Stimulated activated CD4-positive, alpha-beta T cell treated with anti-CD3 and anti-CD28 coated beads, TNF-alpha, amount 100 ng/mL, for 4 hours (primary cell): Measurements from ENCODE around the gene GDNF.
"Not testable (repeated sequence)": the region's sequence is repeated elsewhere in the genome, so short reads cannot be mapped to it uniquely, and the experiment has no call there.

Source experiments
- DNase-seq, 3 experiments: peaks; one replicate each; pipeline ENCODE4 v3.0.0-alpha.2; 2020; ENCODE audit warnings: low read depth in 3 of 3

The GDNF gene

GRCh38 chr5:37816883-37817282 lies 23.0 kb downstream of the GDNF start:
- no peak for DNase-seq

- no peak for DNase-seq
Observed at GRCh38 chr5:37816331-37816730, 23.5 kb downstream of the GDNF start.

DNA sequence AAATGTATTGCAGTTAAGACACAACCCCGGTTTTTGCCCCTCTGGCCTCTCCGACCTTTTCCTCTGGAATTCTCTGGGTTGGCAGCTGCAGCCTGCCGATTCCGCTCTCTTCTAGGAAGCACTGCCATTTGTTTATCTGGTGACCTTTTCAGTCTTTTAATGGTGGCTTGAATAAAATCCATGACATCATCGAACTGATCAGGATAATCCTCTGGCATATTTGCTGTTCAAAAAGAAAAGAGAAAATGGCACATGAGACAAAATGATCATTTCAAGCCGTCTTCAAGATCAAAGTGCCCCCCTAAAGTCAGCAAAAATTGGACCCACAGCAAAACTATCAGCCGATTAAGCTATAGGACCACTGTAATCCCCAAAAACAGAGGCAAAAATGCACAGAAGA lies 23.9 kb downstream of the GDNF start:
- DNase-seq: no peak

DNA sequence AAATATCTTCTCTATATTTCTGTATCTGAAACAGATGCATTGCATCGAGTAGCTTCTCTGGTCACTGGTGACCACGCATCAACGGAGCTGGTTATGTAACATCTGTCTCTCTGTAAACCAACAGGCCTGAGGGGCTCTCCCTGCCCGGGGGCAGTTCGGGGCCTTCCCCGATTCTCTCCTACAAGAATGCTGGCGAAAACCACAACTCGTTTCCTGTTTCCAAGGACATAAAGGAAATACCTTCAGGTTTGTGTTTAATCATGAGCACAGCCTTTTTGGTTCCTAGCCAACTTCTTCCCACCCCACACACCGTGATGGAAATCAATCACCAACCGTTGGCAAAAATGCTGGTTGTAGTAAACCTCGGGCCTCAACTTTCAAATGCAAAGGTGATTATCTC lies 25.1 kb downstream of the GDNF start:
- DNase-seq: no peak

DNA sequence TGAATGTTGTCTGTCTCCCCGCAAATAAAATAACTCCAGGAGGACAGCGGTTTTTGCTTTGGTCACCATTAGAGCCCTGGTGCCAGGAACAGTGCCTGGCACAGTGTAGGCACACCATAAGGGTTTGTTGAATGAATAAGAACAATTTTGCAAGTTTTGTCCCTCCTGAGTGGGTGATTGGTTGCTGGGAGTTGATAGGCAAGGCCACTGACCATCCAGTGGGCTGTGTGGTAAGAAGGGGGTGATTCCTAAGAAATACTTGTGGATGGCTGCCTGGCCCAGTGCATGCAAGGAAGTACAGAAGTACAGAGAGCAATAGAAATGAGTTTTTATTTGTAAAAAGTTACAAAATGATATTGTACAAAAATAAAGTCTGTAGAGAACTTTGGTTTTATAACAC lies 27.5 kb downstream of the GDNF start:
- no peak for DNase-seq

DNA sequence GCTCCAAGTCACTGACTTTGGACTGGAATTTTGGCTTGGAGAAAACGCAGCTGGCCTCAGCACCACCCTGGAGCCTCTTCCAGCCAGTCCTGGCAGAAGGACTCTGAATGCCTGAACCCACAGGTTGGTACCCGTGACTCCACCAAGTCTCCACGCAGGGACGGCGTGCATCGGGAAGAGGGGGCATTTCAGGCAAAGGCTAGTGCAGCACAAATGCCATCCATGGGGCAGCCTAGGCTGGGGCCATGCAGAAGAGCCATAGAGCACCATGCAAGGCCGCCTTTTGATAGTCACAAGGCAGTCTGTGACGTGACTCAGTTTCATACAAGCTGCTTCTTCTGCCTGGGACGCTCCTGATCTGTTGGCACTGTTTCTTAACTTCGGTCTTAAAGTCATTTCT lies 28.0 kb downstream of the GDNF start:
- DNase-seq: no peak

- DNase-seq: no peak
Observed at GRCh38 chr5:37810311-37810710, 29.5 kb downstream of the GDNF start.

DNA sequence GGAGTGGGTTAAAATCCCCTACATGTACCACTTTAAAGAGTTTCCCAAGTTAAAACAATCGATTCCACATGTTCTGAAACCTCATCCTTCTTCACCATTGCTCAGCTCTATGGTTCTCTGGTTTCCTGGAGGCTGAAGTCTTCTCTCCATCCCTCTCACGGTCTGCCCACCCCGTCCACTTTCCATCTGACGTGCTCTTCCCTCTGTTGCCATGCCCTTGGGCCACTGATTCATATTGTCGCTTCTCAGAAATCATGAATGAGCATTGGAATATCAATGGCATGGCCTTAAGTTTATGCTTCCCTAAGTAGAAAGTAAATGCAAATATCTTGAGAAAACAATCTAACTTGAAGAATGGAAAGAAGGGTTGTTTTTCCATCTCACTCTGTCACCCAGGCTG lies 30.9 kb downstream of the GDNF start:
- no peak for DNase-seq

GRCh38 chr5:37807621-37808301 lies 32.1 kb downstream of the GDNF start:
- no peak for DNase-seq

GRCh38 chr5:37807015-37807414 lies 32.8 kb downstream of the GDNF start:
- DNase-seq: no peak

- no peak for DNase-seq
Observed at GRCh38 chr5:37806476-37806875, 33.4 kb downstream of the GDNF start.

DNA sequence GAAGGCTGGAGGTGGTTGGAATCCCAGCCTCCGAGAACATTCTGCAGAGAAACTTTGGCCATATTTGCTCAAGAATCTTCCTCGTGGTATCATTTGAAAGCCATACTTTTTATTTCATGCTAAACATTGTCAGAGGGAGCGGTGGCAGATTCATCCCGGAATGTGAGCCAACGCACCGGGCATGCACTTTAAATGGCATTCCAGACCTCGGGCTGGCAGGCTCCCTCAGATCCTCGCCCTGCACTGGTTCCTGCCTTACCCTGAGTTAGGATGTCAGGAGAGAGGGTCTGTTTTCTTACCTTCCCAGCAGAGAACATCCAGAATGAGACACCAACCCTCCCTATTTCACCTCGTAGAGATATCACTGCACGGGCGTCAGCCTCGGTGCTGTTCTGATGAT lies 33.8 kb downstream of the GDNF start:
- DNase-seq: no peak

DNA sequence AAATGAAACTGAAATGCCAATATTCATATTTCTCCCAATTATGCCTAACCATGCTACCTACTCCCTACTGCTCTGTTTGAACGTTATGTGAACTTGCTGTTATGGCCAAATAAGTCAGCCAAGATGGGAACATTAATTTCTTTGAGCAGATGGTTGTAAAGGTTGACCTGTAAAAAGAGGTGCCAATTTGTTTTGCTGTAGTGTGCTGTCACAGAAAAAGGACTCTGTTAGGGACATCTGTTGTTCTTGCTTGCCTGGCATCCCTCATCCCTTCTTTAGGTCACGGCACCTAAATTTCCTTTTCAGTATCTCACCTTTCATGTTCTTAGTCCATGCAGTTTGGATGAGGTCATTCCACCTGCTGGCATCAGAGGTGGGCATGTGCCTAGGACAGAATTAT lies 35.4 kb downstream of the GDNF start:
- no peak for DNase-seq

DNA sequence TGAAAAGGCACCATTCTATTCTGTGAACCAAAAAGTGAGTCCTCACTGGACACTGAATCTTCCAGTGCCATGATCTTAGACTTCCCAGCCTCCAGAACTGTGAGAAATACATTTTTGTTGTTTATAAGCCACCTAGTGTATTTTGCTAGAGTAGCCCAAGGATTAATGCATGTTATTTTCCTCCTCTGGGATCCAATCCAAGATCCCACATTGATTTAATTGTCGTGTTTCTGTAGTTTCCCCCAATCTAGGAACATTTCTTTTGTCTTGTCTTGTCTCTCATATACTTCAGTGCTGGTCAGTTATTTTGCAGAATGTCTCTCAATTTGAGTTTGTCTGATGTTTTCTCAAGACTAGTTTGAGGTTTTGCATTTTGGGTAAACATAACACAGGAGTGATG lies 36.4 kb downstream of the GDNF start:
- no peak for DNase-seq

DNA sequence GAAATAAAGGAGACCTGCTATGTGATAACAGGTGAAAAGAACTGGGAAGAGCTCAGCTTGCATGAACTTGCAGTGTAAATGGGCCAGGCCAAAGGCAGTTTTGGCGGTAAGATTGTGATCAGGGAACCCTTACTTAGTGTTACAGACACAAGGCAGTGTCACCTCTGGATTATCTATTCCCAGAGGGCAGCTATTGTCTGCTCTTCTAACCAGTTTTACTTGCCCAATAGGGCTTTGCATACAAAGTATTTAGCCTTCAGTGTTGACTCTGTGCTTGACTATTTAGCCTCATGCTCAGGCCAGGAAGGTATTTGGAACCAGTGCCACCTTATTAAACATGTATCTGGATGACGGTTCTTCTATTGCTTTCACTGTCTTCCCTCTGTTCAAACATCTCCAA lies 38.3 kb downstream of the GDNF start:
- no peak for DNase-seq

DNA sequence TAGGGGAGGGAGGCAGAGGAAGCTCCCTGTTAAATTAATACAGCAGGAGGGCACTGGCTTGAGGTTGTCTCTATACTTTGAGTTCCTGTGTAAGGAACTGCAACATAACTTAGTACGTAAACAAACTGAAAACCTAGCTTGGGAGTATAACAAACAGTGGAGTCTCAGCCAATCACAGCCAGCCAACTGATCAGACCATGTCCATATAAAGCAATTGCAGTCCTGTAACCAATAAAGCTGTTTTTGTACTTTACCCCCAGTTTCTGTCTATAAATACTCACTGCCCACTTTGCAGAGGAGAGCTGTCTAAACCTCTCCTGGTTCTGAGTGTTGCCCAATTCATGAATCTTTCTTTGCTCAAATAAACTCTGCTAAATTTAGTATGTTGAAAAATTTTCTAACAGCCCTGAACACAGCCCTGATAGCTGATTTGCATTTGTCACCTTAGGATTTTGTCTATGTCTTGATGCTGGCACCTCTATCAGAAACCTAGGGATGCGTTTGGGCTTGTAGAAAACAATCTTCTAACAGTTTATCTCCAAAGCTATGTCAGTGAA lies 39.9 kb downstream of the GDNF start:
- DNase-seq: no peak

DNA sequence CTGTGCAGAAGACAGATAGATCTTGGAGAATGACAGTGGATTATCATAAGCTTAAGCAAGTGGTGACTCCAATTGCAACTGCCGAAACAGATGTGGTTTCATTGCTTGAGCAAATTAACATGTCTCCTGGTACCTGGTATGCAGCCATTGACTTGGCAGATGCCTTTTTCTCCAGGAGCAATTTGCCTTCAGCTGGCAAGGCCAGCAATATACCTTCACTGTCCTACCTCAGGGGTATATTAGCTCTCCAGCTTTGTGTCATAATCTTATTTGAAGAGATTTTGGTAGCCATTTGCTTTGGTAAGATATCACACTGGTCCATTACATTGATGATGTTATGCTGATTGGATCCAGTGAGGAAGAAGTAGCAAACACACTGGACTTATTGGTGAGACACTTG lies 43.4 kb downstream of the GDNF start:
- DNase-seq: not testable (repeated sequence)

GRCh38 chr5:37795292-37795691 lies 44.5 kb downstream of the GDNF start:
- DNase-seq: not testable (repeated sequence)

DNA sequence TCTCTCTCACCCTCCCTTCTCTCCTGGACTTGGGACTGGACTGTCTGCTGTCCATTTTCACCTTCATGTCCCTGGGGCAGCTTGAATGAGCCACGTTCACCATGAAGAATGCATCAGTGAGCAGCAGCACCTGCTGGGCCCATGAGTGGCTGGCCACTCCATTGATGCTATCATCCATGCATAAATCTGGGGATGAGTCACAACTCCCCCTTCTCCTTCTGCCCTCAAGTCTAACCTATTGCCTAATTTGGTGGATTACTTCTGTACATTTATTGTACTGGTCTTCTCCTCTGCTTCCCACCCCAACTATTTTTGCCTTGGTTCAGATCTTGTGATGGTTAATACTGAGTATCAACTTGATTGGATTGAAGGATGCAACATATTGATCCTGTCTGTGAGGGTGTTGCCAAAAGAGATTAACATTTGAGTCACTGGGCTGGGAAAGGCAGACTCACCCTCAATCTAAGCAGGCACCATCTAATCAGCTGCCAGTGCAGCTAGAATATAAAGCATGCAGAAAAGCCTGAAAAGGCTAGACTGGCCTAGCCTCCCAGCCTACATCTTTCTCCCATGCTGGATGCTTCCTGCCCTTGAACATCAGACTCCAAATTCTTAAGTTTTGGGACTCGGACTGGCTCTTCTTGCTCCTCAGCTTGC lies 46.7 kb downstream of the GDNF start:
- no peak for DNase-seq

DNA sequence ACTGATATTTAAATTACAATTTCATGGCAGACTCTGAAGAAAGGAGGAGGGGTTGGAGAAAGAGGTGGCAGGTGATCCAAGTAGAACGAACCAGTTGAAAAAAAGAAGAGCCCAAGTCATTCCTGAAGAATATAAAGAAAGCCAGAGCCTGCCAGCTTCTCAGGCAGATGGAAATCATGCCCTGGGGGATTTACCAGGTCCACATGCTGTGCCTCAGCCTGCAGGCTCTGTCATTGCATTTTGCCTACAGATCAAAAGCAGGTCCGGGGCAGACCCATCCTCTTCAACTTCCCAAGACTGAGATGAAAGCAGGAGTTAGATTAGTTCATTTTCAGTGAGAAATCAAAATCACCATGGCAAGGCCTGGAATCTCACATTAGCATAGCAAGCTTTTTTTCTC lies 48.5 kb downstream of the GDNF start:
- no peak for DNase-seq

GRCh38 chr5:37789991-37790390 lies 49.9 kb downstream of the GDNF start:
- no peak for DNase-seq

- DNase-seq: no peak
Observed at GRCh38 chr5:37787742-37788141, 52.1 kb downstream of the GDNF start.

DNA sequence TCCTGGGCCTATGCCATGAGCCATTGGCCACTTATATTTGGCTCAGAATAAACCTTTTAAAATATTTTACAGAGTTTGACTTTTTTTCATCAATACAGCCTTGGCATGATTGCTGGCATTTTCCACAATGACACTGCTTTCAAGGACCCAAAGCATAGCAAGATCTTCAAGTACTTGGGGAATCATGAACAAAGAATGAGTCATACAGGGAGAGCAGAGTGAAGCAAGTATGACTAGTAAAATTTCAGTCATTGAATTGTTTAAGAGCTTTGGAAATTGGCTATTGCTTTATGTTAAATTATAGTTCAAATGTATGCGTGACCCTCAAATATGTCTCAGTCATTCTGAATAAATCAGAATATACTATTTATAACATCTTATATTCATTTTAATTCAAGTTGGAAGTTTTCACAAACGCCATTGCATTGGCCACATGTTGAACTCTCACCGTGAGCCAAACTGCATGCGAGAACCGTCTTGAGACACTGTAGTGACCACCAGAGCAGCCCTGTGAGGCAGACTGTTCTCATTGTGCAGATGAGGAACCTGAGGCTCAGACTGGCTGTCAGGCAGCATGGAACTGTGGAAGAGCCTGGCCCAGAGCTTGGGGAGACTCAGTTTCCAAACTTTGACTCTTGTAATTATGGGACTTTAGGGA lies 52.9 kb downstream of the GDNF start:
- no peak for DNase-seq
